HL-60 (cell line): ENCODE results near the gene PTPN3.
A peak's percentile ranks its signal among the peaks of the same experiment; 100 is the strongest.

Source experiments
- DNase-seq, 2 experiments: peaks; one replicate each; pipeline ENCODE4 v3.0.0-alpha.2; 2010 to 2020; ENCODE audit warnings: low read depth in 1 of 2, low spot score in 1 of 2
- H3K27ac ChIP-seq: fragments of 250-450 bp; sonication (Bioruptor Pico); replicated peaks from 2 replicates; pipeline ENCODE4 v1.5.1; 2020; ENCODE audit warnings: mild to moderate bottlenecking, moderate library complexity
- H3K27me3 ChIP-seq: fragments of 250-450 bp; sonication (Bioruptor Pico); 2 replicates; pipeline ENCODE4 v1.5.1; 2021; ENCODE audit warnings: mild to moderate bottlenecking, moderate library complexity; ENCODE audit not compliant: insufficient read depth, poor library complexity, severe bottlenecking
- H3K4me3 ChIP-seq: replicated peaks from 2 replicates; pipeline ENCODE4 v1.5.1; 2011; ENCODE audit warnings: mild to moderate bottlenecking, control low read depth, low read length; ENCODE audit not compliant: insufficient read depth
- CTCF ChIP-seq: IDR thresholded peaks from one replicate; pipeline ENCODE4 v1.5.1; 2011; ENCODE audit warnings: low read length, control low read depth, inconsistent platforms; ENCODE audit not compliant: insufficient read depth
- GABPA ChIP-seq: IDR thresholded peaks from 2 replicates; pipeline ENCODE4 v1.6.1; 2012; ENCODE audit warnings: low read depth
- POLR2AphosphoS5 ChIP-seq: IDR thresholded peaks from 2 replicates; pipeline ENCODE4 v1.6.1; 2012; ENCODE audit warnings: low read depth
- REST ChIP-seq: IDR thresholded peaks from 2 replicates; pipeline ENCODE4 v1.6.1; 2012; ENCODE audit warnings: low read depth; ENCODE audit not compliant: insufficient replicate concordance
- SPI1 ChIP-seq: IDR thresholded peaks from 2 replicates; pipeline ENCODE4 v1.6.1; 2012; ENCODE audit warnings: low read depth, mild to moderate bottlenecking, borderline replicate concordance

PTPN3 gene

GRCh38 chr9:109440117-109440515 is 58.0 kb downstream of the PTPN3 start:
- Histone ChIP-seq H3K4me3 (no peak overlapping the region), H3K27ac (no peak overlapping the region), H3K27me3 (no peaks in the 10 kb centered on the region)
- DNase-seq, result peak in 1 of 2 experiments; percentile 14
- TF ChIP-seq CTCF, result no peak

GRCh38 chr9:109439378-109440116 is 58.6 kb downstream of the PTPN3 start:
- DNase-seq, result no peak
- no peak overlapping the region for H3K4me3 ChIP-seq
- H3K27me3 ChIP-seq, result no peaks in the 10 kb centered on the region
- no peak for TF ChIP-seq REST
- TF ChIP-seq POLR2AphosphoS5, result no peak
- TF ChIP-seq GABPA, result no peak
- no peak overlapping the region for H3K27ac ChIP-seq

GRCh38 chr9:109437286-109437685 is 60.8 kb downstream of the PTPN3 start:
- no peak overlapping the region for H3K4me3 ChIP-seq
- no peaks in the 10 kb centered on the region for H3K27me3 ChIP-seq
- no peak overlapping the region for H3K27ac ChIP-seq
- DNase-seq, result no peak
- TF ChIP-seq POLR2AphosphoS5, result no peak
- no peak for TF ChIP-seq REST
- no peak for TF ChIP-seq CTCF
- no peak; the same call in 1 of the 2 replicates for TF ChIP-seq SPI1
- no peak for TF ChIP-seq GABPA

- TF ChIP-seq REST (no peak), POLR2AphosphoS5 (no peak), CTCF (no peak), GABPA (no peak), SPI1 (no peak)
- H3K27me3 ChIP-seq, result no peaks in the 10 kb centered on the region
- no peak overlapping the region for H3K27ac ChIP-seq
- no peak for DNase-seq
- H3K4me3 ChIP-seq, result no peak overlapping the region
Measured at GRCh38 chr9:109436071-109436470, 62.0 kb downstream of the PTPN3 start.
